HG03175 (cell line): Measurements from ENCODE around the gene MPHOSPH10.
"Not testable (repeated sequence)": the region's sequence is repeated elsewhere in the genome, so short reads cannot be mapped to it uniquely, and the experiment has no call there.

Experiments used
- ATAC-seq: cut with Tn5 transposase; IDR thresholded peaks from one replicate; pipeline ENCODE4 v1.9.1; 2021; ENCODE audit warnings: mild to moderate bottlenecking, moderate library complexity; ENCODE audit not compliant: unreplicated experiment

The MPHOSPH10 gene, protein sequence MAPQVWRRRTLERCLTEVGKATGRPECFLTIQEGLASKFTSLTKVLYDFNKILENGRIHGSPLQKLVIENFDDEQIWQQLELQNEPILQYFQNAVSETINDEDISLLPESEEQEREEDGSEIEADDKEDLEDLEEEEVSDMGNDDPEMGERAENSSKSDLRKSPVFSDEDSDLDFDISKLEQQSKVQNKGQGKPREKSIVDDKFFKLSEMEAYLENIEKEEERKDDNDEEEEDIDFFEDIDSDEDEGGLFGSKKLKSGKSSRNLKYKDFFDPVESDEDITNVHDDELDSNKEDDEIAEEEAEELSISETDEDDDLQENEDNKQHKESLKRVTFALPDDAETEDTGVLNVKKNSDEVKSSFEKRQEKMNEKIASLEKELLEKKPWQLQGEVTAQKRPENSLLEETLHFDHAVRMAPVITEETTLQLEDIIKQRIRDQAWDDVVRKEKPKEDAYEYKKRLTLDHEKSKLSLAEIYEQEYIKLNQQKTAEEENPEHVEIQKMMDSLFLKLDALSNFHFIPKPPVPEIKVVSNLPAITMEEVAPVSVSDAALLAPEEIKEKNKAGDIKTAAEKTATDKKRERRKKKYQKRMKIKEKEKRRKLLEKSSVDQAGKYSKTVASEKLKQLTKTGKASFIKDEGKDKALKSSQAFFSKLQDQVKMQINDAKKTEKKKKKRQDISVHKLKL

DNA sequence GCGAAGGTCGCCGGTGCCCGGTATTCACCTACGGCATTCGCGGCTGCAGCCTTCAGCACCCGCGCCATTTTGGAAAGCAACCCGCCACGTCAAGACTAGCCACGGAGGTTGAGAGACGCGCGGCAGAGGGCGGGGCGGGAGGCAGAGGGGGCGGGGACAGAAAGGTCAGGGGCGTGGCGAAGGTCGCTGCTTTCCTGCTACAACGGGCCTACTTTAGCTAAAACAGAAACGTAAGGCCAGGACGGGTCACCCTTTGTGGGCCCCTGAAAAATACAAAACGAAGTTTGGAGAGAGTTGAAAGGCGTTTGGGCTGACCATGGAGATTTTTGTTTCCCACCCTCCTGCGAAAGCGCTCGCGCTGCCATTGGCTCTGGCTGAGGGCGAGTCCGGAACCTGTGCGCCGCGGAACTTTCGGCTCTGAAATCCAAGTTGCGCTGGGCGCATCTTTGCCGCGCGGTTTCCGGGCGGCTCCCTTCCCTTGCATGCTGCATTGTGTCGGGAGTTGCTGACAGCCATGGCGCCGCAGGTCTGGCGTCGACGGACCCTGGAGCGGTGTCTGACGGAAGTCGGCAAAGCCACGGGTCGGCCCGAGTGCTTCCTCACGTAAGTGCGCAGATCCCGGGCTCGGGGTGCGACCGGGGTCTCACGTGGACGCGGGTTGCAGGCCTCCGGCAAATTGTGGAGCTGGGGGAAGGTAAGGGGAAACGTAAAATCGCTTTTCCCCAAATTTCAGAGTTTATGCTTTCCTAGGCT, at the start of gene MPHOSPH10, which contains the start of gene MCEE:
Gene MPHOSPH10, plus strand, starts transcription at position 483 of the 753 bp plus-strand sequence. Its CDS starts 32 bp downstream, at position 515.
Gene MCEE, minus strand, starts transcription at position 78 of the 753 bp plus-strand sequence. Its CDS starts 10 bp downstream, at position 68.
- peak; percentile 91 for ATAC-seq

DNA sequence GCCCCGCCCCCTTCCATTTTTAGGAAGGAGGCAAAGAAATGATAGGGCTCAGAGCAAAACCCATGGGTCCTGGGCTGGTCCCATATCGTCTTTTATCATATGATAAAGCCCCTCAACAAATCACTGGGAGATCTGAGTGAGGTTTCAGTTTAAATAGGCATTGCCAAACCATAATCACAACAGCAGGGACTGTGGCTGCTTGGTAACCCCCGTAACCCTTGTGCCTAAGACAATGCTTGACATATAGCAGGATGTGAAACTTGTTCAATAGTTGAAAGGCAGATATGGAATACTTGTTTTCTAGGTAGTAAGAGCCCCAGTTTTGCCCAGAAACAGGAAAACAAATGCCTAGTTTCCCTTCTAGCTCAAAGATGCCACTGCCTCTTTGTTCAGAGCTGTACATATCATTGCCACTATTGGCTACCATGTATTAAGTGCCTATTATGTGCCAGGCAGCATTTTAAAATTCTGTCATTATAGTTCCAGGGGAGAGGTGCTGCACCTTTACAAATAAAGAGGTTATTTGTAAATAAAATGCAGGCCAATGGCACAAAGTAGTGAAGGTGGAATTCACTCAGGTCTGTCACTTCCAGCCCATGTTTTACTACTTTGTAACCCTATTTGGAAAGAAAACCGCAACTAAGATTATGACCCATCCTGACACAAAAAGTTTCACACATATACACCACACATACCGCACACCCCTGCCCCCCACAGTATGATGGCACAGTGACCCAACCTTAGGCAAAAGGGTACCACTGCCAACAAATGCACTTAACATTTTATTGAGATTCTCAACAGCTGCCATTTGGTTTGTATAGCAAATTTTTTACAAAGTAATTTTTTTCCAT, 47.8 kb upstream of the MPHOSPH10 start:
- ATAC-seq = peak; percentile 78

DNA sequence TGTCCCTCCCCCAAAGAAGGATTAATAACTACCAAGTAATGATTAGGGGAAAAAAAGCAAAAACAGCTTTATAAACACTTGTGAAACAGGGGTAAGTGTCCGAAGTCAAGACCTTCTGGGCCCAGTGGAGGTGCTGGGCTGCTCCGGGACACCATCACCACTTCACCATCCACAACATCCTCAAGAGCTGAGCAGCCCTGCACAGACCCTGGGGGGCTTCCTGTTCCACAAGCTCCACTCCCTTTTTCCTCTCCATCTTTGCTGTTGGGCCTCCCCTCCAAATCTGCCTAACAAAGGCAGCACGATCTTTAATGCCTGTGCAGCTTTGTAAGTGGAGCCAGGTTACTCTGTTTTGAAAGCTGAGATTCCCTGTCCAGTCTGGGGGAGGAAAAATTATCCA, 47.1 kb upstream of the MPHOSPH10 start:
- not testable (repeated sequence) for ATAC-seq

DNA sequence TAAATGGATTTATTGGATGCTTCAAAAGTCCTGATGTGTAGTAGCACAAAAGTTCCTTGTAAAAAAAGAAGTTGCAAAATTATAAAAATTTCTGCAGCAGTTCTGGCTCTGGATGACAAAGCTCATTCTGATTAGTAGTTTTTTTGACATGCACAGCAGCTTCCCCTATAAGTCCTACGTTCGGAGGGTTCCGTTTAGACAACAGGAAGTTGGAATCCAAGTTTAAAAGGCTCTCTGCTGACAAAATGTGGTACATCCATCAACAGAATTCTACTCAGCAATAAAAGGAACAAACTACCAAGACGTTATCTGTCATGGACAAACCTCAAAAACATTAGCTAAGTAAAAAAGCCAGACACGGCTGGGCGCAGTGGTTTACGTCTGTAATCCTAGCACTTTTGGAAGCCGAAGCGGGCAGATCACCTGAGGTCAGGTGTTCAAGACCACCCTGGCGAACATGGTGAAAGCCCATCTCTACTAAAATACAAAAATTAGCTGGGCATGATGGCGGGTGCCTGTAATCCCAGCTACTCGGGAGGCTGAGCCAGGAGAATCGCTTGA, 46.6 kb upstream of the MPHOSPH10 start:
- not testable (repeated sequence) for ATAC-seq

DNA sequence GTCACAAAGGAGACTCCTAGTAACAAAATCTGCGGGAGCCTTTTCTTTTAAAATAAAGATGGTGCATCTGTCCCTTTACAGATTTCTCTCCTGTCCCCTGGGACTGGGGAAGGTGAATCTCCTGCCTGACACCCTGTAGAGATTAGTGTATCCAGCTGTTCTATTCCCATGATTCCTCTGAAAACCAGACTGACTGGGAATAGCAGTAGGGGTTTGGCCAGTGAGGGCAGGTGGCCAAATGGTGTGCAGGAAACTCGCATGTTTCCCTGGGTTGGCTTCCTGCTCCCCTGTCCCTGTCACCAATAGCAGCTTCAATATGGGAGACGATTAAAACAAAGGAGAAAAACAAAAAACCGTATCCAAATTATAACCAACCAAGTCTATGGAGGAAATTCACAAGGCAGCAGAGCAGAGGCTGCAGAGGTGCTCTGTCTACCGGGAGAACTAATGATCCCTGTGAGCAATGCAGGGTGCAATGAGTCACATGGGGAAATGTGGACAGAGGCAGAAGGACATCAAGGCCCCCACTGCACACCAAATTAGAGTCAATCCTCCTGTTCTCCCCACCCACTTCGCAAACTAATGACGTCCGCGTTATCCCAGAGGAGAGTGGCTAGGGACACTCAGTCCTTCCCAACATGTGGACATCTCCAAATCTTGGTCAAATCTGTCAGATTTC, 45.0 kb upstream of the MPHOSPH10 start:
- ATAC-seq = not testable (repeated sequence)

DNA sequence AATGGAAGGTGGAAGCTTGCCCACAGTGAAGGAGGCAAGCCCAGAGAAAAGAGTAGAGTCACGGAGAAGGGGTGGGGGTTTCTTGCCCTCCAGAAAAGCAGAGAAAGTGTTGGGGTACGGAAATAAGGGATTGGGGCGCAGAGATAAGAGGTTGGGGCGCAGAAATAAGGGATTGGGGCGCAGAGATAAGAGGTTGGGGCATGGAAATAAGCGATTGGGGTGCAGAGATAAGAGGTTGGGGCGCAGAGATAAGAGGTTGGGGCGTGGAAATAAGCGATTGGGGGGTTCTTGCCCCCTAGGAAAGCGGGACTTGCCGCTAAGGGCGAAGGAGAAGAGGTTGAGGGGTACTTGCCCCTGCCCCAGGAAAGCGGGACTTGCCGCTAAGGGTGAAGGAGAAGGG, 41.0 kb upstream of the MPHOSPH10 start:
- not testable (repeated sequence) for ATAC-seq

DNA sequence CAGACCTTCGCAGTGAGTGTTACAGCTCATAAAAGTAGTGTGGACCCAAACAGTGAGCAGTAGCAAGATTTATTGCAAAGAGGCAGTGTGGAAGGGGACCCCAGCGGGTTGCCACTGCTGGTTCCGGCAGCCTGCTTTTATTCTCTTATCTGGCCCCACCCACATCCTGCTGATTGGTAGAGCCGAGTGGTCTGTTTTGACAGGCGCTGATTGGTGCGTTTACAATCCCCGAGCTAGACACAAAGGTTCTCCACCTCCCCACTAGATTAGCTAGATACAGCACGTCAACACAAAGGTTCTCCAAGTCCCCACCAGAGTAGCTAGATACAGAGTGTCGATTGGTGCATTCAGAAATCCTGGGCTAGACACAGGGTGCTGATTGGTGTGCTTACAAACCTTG, 38.6 kb upstream of the MPHOSPH10 start:
- ATAC-seq = not testable (repeated sequence)

DNA sequence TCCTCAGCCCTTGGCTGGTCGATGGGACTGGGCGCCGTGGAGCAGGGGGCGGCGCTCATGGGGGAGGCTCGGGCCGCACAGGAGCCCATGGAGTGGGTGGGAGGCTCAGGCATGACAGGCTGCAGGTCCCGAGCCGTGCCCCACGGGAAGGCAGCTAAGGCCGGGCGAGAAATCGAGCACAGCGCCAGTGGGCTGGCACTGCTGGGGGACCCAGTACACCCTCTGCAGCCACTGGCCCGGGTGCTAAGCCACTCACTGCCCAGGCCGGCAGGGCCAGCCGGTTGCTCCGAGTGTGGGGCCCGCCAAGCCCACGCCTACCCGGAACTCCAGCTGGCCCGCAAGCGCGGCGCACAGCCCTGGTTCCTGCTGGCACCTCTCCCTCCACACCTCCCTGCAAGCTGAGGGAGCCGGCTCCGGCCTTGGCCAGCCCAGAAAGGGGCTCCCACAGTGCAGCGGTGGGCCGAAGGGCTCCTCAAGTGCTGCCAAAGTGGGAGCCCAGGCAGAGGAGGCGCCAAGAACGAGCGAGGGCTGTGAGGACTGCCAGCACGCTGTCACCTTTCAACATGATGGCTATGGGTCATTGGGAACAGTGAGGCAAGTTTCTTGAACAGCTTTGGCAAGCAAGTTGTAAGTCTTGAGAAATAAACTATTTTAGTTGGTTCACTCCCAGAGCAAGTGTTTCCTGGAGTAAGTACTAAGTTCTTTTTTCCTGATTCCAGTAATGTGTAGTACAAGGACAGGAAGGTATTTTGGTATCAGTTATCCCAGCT, 37.8 kb upstream of the MPHOSPH10 start:
- not testable (repeated sequence) for ATAC-seq

DNA sequence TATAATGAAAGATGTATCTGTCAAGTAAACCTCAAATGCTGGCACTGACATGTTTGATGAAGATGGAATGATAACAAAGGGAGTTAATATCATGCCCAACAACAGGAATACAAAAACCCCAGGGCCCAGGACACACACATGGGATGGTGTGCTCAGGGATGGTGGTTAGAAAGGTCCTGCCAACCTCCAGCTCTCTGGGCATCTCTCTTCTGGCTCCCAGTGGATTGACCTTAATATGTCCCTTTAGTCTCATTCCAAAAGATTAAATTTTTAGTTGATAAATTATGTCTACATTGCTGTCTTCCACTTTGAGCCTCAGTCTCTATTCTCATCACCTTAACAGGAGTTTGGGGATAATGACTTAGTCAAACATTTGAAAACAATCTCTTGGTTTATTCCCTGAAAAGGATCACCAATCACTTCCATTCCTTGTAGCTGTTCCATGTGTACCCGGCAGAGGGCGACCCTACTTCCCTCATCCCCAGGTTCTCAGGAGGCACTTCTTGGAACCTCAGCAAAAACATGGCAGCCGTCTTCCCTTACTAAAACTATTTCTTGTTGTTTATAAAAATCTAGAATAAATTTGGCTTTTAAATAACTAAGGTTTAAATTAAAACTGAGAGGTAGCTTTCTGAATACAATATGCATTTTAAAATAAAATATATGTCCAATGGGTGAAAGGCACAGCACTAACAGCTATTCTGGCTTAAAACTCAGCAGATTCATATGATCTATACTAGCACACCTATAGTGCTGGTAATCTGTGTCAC, 30.1 kb upstream of the MPHOSPH10 start:
- peak; percentile 49 for ATAC-seq

DNA sequence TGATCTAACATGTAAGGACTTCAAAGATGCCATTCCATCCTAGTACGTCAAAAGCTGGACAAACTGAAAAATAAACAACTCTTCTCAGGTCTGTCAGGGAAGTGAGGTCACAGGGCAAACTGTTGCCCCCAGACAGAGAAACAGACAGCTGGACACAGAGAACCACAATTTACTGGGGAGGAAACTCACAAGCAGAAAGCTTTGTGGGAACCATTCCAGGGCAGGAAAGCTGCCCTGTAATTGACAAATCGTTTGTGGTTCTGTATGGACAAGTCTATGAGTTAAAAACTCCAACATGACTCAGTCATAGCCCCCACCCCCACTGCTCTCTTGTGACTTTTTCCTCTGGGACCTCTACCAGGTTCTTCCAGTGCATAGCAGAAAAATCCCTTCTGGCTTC, 28.8 kb upstream of the MPHOSPH10 start:
- ATAC-seq = no peak

DNA sequence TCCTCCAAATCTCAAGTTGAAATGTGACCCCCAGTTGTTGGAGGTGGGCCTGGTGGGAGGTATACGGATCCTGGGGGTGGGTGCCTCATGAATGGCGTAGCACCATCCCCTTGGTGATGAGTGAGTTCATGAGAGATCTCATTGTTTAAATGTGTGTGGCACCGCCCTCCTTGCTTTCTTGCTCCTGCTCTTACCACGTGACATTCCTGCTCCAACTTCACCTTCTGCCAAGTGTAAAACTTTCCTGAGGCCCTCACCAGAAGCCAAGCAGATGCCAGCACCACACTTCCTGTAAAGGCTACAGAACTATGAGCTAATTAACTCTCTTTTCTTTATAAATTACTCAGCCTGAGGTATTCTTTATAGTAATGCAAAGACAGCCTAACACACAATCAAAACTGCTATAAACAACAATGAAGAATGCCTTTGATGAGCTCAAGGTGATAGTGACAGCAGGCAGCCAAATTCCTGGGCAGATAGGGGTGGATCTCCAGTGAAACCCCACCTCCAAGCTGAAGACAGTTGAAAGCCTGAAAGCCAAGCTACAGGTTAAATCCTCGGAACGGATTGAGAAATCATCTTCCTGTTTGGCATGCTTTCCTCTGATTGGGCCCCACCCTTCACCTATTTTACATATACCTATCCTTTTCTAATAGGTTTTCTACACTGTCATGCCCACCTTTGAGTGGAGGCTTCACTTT, 27.3 kb upstream of the MPHOSPH10 start:
- no peak for ATAC-seq

DNA sequence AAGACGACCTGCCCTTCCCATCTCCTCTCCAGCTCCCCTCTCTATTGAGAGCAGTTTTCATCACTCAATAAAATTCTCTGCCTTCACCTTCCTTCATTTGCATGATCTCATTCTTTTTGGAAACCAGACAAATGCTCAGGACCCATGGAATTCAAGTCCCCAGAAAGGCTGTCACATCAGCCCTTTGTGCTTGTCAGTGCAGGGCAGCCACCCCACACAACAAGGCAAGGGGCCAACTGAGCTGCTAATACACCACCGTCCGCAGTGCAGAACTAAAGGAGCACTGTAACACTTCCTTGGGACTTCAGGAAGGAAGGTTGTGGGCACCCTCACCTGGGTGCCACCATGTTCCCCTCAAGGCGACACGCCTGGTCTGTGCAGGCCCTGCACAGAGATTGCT, 26.6 kb upstream of the MPHOSPH10 start:
- no peak for ATAC-seq

DNA sequence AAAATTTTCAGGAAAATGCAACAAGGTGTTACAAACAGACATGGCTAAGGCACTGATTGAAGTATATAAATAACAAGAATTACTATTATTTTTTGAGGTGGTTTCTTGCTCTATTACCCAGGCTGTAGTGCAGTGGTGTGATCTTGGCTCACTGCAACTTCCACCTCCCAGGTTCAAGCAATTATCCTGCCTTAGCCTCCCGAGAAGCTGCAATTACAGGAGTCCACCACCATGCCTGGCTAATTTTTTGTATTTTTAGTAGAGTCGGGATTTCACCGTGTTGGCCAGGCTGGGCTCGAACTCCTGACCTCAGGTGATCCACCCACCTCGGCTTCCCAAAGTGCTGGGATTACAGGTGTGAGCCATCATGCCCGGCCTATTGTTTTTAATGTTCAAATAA, 24.0 kb upstream of the MPHOSPH10 start:
- not testable (repeated sequence) for ATAC-seq

DNA sequence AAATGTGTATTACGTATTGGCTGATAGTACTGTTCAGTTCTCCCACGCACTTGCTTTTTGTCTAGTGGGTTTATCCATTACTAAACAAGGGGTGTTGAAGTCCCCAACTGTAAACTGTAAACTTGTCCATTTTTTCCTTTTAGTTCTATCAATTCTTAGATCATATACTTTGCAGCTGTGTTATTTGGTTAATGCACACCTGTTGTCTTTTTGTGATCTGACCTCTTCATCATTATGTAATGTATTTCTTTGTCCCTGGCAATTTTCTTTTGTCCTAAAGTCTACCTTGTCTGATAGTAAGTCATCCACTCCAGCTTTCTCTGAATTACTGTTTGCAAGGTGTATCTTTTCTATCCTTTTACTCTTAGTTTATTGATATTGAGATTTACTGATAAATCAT, 22.3 kb upstream of the MPHOSPH10 start:
- no peak for ATAC-seq

DNA sequence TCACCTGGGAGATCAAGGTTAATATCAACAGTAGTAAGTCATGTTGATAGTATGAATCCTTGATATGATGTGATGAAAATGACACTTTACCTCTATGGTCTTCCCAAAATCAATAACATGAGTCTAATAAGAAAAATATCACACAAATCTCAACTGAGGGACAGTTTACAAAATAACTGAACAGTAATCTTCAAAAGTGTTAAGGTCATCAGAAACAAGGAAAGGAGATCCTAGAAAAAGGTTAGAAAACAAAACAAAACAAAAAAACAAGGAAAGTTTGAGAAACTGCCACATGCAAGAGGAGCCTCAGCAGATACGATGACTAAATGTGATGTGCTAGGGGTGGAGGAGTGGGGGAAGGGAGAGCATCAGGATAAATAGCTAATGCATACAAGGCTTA, 16.6 kb upstream of the MPHOSPH10 start:
- no peak for ATAC-seq

DNA sequence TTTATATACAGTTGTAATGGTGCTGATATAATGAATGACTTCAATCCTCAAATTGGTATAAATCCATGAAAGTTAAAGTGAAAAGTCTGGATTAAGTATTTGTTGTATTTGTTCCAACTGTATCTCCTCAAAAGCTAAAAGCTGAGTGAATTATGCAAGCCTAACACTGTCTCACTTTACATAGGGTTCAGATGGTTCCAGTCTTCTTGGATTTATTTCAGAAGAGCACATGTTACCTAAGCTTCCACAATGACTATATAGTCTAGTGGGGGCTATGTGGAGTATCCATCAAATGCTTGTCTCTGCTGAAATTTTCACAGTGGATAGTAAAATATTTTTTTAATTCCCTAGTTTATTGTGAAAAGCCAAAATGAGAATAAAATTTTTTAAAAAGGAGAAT, 13.4 kb upstream of the MPHOSPH10 start:
- no peak for ATAC-seq

DNA sequence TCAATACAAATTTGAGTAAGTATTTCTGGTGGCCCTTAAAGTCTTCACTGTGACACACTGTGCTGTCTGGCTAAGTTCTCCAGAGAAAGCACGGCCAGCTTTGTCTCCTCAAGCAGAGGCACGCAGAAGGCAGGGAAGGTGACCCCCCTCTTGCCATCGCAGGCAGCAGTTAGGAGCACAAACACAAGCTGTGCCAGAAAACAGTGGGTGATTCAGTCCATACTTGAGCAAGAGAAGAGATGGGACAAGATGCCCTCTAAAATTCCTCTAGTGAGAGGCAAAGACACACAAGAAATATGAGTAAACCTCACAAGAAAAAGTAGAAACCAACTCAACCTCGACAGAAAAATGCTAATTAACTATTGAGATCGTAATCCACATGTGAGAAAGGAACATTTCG, 10.2 kb upstream of the MPHOSPH10 start:
- ATAC-seq = no peak
